GM13977 (cell line): ENCODE measurements around the gene PSMG4.

Experiments
- DNase-seq: peaks from one replicate; pipeline ENCODE4 v3.0.0; 2012; ENCODE audit warnings: low spot score
- in situ Hi-C: fragments of 300-500 bp; cut with MboI; formaldehyde crosslinking; loops from one replicate; pipeline ENCODE4 v1.12.0; 2022; ENCODE audit warnings: low sequenced_read_pairs, low pct_unique_long_range_greater_than_20kb, mixed read lengths, inconsistent platforms; ENCODE audit not compliant: unreplicated experiment
- TF ChIP-seq, protein P1 (sequence below): IDR thresholded peaks from 2 replicates; pipeline ENCODE4 v1.5.1; 2012; ENCODE audit warnings: mild to moderate bottlenecking, control low read depth; ENCODE audit not compliant: insufficient read depth; ENCODE audit errors: extremely low read depth, missing control alignments

Gene PSMG4

DNA sequence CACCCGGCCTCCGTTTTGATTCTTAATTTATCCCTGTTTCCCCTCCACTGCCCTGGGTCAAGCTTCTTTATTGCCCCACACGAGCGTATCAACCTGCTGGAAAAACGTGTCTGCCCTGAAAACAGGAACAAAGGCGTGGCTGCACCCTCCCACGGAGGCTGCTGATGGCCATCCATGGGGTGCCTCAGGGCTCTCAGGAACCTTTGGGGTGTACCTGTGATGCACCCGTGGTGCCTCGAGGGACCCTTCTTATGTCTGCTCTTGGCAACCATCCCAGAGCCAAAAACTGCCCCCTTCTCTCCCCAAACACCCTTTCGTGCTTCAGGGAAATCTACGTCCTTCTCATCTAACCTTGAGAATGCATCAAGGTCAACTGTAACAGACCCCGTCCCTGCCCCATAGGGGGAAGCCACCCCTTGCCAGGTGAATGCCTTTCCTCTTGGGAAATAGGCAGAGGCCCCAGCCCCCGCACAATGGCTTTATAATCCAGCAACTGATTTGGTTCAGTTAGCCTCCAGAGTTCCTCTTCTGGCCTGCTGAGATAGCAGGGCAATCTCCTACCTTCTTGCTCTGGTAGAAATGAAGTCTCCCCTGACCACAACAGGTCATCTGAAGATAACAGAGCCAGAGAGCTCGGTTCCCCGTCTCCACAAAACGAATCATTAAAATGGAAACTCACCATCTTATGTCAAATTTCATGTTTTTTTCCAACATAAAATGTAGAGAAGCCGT is 29.4 kb downstream of the PSMG4 start:
- no peak for DNase-seq
- in situ Hi-C loops, result no loop called here
- TF ChIP-seq, protein P1, sequence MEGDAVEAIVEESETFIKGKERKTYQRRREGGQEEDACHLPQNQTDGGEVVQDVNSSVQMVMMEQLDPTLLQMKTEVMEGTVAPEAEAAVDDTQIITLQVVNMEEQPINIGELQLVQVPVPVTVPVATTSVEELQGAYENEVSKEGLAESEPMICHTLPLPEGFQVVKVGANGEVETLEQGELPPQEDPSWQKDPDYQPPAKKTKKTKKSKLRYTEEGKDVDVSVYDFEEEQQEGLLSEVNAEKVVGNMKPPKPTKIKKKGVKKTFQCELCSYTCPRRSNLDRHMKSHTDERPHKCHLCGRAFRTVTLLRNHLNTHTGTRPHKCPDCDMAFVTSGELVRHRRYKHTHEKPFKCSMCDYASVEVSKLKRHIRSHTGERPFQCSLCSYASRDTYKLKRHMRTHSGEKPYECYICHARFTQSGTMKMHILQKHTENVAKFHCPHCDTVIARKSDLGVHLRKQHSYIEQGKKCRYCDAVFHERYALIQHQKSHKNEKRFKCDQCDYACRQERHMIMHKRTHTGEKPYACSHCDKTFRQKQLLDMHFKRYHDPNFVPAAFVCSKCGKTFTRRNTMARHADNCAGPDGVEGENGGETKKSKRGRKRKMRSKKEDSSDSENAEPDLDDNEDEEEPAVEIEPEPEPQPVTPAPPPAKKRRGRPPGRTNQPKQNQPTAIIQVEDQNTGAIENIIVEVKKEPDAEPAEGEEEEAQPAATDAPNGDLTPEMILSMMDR, result no peak

DNA sequence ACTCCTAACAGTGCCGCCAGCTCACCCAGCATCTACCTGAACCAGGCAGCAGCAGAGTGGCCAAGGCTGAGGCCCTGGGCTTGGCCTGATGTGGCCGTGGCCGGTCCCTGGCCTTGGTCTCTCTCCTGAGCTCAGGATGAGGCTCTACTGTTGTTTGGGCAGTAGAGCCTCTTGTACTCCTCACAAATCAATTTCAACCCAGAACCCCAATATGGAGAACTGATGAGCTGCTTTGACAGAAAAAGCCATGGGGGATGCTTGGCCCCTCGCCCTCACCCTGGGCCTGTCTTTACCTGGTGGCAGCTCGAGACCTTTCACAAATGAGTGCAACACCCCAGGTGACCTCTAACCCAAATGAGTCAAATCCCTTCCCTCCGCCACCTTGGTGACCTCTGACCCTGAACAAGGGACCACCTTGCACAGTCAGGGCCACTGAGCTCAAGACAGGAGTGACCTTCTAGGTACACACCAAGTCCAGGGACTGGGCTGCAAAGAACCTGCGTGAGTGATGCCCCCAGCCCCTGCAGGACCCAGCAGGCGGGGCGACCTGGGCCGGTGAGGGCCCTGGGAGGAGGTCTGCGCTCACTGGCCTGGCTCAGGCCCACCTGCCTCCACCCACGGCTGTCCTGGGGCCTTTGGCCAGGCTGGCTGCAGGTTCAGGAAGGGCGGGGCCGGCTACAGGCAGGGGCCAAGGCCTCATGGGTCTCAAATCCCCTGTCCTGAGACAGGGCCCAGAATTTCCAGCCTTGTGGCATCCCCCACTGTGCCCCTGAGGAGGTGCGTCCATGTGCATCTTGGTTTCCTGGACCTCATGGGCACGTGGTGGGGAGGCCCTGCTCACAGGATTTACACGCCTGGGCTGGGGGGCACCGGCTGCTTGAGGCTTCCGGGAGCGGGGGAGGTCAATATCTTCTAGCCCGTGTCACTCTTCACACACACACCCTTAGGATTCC is 30.2 kb downstream of the PSMG4 start:
- TF ChIP-seq, protein P1, result no peak
- in situ Hi-C loops, result no loop called here
- DNase-seq, result no peak

DNA sequence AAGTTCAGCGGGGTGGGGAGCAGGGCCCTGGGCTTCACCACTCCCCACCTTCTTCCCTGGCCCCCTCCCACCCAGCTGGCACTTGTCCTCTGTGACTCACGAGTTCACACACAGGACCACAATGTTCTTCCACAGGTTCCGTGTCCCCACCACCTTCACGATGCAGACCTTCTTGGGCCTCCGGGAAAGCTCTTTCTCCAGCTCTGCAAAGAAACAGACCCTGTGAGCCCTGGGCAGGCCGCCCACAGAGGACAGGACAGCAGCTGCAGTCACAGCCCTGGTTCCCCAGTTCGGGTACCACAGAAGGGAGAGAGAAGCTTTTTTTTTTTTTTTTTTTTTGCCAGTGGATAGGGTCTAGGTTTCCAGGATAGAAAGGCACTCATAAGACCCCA is 30.9 kb downstream of the PSMG4 start:
- in situ Hi-C loops, result no loop called here
- no peak for DNase-seq
- TF ChIP-seq, protein P1, result no peak

DNA sequence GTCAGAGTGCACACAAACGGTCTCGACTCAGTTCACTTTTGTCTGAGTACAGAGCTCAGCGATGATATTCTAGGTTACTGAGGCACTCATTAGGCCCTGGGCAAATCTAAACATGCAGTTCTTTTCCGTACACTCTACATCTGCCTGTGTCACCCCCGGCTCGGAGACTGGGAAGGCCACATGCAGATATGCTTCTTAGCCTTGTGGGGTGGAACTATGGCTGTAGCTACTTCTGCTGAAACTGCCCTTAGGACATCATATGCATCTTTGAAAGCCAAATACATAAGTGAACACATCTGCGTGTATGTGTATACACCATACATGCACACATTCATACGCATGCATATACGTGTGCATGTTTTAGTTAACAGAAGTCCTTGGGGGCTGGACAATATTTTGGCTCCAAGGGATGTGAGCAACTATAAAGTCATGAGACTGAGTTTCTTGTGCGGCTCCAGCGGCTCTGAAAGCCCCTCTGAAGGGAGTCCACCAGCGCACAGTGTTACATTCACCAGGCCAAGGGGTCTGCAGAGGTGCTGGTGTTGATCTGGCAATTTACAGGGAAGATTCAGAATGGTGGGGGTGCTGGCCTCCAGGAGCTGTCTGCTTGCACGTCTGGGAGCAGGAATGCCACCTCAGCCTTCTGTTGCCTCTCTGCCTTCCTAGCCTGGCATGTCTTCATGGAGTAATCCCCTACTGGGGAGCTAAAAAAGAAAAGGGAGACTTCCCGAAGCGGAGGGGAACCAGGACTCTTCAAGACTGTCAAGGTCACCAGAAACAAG is 31.6 kb downstream of the PSMG4 start:
- in situ Hi-C loops, result no loop called here
- no peak for DNase-seq
- TF ChIP-seq, protein P1, result no peak

DNA sequence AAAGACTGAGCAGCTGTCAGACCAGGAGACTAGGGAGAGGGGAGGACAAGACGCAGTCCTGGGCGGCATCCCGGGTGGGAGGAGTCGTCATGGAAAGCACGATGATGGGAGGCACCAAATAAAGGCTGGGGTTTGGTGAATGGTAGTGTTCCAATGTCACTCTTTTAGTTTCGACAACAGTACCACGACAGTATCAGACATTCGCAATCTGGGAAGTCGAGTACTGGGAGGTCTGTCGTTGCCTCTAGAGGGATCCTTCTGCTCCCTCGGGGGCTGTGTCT is 32.1 kb downstream of the PSMG4 start:
- in situ Hi-C loops, result no loop called here
- TF ChIP-seq, protein P1, result no peak
- DNase-seq, result no peak

DNA sequence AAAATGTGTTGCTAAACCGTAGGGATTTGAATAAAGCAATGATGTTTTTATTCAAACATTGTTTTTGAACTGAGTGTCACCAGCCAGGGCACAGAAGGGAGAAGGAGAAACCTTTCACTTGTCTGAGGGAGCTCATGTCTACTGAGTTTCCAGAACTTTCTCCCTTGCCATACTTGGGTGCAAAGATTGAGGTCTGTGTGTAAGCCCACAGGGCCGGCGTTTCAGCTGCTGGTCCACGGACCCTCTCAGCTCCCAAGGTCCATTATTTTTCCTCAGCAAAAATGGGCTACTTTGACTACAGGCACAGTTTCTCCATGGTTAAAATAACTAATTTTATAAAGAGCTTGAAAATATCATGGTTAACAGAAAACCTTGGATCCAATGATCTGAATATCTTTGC is 32.6 kb downstream of the PSMG4 start:
- TF ChIP-seq, protein P1, result no peak
- no peak for DNase-seq
- in situ Hi-C loops, result no loop called here
